Transverse colon (tissue), 4 donors: ENCODE data around the gene MGLL. TPM values are rescaled to one million over a fixed set of nuclear protein-coding genes. Genes with fewer than 3 reads are reported as not detected.

Experiments used
- DNase-seq: peaks from one replicate; pipeline ENCODE4 v3.0.0-alpha.2; 2019
- H3K27ac ChIP-seq, 4 donors: fragments of 200-600 bp; sonication (generic); 2 replicates each; pipeline ENCODE4 v1.5.1; 2016 to 2018; ENCODE audit warnings: inconsistent platforms in 4 of 4
- H3K27me3 ChIP-seq: fragments of 200-600 bp; sonication (generic); 2 replicates; pipeline ENCODE4 v1.5.1; 2017; ENCODE audit warnings: inconsistent platforms
- H3K36me3 ChIP-seq, 4 donors: fragments of 200-600 bp; sonication (generic); 2 replicates each; pipeline ENCODE4 v1.5.1; 2017 to 2019; ENCODE audit warnings: inconsistent platforms in 4 of 4
- H3K4me1 ChIP-seq, 4 donors: fragments of 200-600 bp; sonication (generic); 2 replicates each; pipeline ENCODE4 v1.5.1; 2017 to 2020; ENCODE audit warnings: inconsistent platforms in 4 of 4
- H3K4me3 ChIP-seq, 4 donors: fragments of 200-600 bp; sonication (generic); 1 replicate in 1 of 4; 2 replicates in 3 of 4; pipeline versions ENCODE4 v1.5.1 to v1.6.1; 2017 to 2019; ENCODE audit warnings: inconsistent platforms in 4 of 4
- H3K9me3 ChIP-seq, 2 donors: fragments of 200-600 bp; sonication (generic); 2 replicates each; pipeline ENCODE4 v1.5.1; 2017 to 2019; ENCODE audit warnings: inconsistent platforms in 2 of 2
- CTCF ChIP-seq, 5 experiments: fragments of 200-600 bp in 3 of 5; fragments of 450-650 bp in 2 of 5; sonication (generic) in 3 of 5; IDR thresholded peaks; 1 replicate in 2 of 5; 2 replicates in 3 of 5; pipeline ENCODE4 v1.5.1; 2016 to 2017; ENCODE audit warnings: antibody characterized with exemption in 5 of 5, inconsistent platforms in 3 of 5, mild to moderate bottlenecking in 2 of 5, moderate library complexity in 1 of 5
- EP300 ChIP-seq: sonication (generic); formaldehyde crosslinking; IDR thresholded peaks from one replicate; pipeline ENCODE4 v1.6.1; 2017; ENCODE audit warnings: antibody characterized with exemption, low read depth
- POLR2A ChIP-seq: fragments of 450-650 bp; IDR thresholded peaks from one replicate; pipeline ENCODE4 v1.6.1; 2016; ENCODE audit warnings: antibody characterized with exemption, mild to moderate bottlenecking, moderate library complexity
- POLR2AphosphoS5 ChIP-seq, 3 donors: sonication (generic); formaldehyde crosslinking; IDR thresholded peaks; one replicate each; pipeline ENCODE4 v1.6.1; 2016; ENCODE audit warnings: antibody characterized with exemption in 3 of 3
- WGBS, 2 donors: methylation state at CpG; one replicate each; pipeline ENCODE4 v1.1.5; 2018; ENCODE audit warnings: low coverage in 1 of 2; 5-methylcytosine and 5-hydroxymethylcytosine counted together
- in situ Hi-C, 4 donors: fragments of 200-750 bp; cut with MboI; loops; one replicate each; pipeline versions ENCODE4 v1.15.0 to v1.15.1; 2017; ENCODE audit warnings: low sequenced_read_pairs in 3 of 4, low pct_ligation_motif_present in 1 of 4, low pct_unique_long_range_greater_than_20kb in 1 of 4
- intact Hi-C: fragments of 100-400 bp; cut with DNase I; formaldehyde crosslinking; loops from one replicate; pipeline ENCODE4 v1.15.1; 2023; ENCODE audit warnings: low total_unique reads
- total RNA-seq, 4 donors: library from RNA; depleted of rRNA; stranded (reverse); fragments of >200 nt; gene quantifications; one replicate each; pipeline ENCODE4 v1.1.0, GENCODE V29; 2016

Gene MGLL
- total RNA-seq, 4 donors from 2014 or later: 150 to 329 (median 294) TPM

- in situ Hi-C loops: loop anchor here in 1 of 4 donors (25.0 kb wide), 1 partner anchor 138 kb away; no protein-coding TSS in a partner anchor
Measured at GRCh38 chr3:127699416-127700300, 122.7 kb downstream of the MGLL start.

DNA sequence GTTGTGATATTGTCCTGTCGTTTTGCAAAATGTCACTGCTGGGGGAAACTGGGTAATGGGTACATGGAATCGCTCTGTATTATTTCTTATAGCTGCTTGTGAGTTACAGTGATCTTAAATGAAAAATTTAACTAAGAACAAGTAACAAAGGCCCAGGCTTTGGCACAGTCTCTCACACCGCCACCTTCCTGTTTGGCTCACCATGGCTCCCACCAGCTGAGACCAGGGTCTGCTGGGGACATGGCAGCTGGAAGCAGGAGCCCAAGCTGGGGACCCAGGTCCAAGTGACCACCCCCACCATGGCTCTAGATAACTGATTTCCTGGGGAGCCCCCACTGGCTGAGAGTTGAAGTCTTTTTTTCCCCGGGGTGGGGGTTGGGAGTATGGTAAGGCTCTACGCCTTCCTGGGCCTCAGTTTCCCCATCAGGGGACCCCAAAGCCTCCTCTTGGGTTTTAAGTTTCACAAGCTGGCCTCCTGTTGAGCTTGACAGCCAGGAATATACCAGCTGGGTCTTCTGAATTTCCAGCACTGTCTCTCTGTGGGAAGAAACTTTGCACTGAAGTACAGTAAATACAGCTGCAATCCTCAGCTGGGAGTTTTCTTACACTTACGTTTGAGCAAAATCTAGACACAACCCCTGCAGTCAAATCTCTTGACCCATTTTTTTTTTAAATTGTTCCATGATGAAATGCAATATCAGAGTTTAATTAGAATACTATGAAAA is 123.5 kb downstream of the MGLL start:
- no peak for TF ChIP-seq EP300
- no peak for TF ChIP-seq POLR2AphosphoS5 (IDR thresholded peaks at IDR 0.05)
- no peak for TF ChIP-seq POLR2A
- TF ChIP-seq CTCF (IDR thresholded peaks at IDR 0.05): no peak
- Histone ChIP-seq H3K27ac (peak overlapping the region; percentile 84 to 92 (median 90)), H3K4me3 (no peak overlapping the region), H3K4me1 (peaks cover 20 to 30% (median 26%) of the 10 kb centered on the region in 4 donors), H3K36me3 (no peaks in the 10 kb centered on the region), H3K27me3 (no peaks in the 10 kb centered on the region), H3K9me3 (no peaks in the 10 kb centered on the region)
- intact Hi-C loops: no loop called here
- WGBS, 2 donors: 73 to 82% methylated on average over 2 to 6 of the region's 6 CpGs
- in situ Hi-C loops: loop anchor here in 1 of 4 donors (25.0 kb wide), 1 partner anchor 138 kb away; no protein-coding TSS in a partner anchor
- DNase-seq: no peak

More at GRCh38 chr3:127699416-127700300, 122.7 kb downstream of the MGLL start:
- peaks cover 20 to 30% (median 26%) of the 10 kb centered on the region in 4 donors for H3K4me1 ChIP-seq
- no peak for DNase-seq
- TF ChIP-seq POLR2AphosphoS5 (IDR thresholded peaks at IDR 0.05): no peak
- no peak for TF ChIP-seq CTCF (IDR thresholded peaks at IDR 0.05)
- TF ChIP-seq EP300: no peak
- no peak for TF ChIP-seq POLR2A
- H3K27me3 ChIP-seq: no peaks in the 10 kb centered on the region
- H3K4me3 ChIP-seq: no peak overlapping the region
- H3K36me3 ChIP-seq: no peaks in the 10 kb centered on the region
- H3K27ac ChIP-seq: peak overlapping the region; percentile 84 to 92 (median 90)
- intact Hi-C loops: no loop called here
- no peaks in the 10 kb centered on the region for H3K9me3 ChIP-seq
- 80% methylated on average over 5 to 9 of the region's 9 CpGs for WGBS, 2 donors

DNA sequence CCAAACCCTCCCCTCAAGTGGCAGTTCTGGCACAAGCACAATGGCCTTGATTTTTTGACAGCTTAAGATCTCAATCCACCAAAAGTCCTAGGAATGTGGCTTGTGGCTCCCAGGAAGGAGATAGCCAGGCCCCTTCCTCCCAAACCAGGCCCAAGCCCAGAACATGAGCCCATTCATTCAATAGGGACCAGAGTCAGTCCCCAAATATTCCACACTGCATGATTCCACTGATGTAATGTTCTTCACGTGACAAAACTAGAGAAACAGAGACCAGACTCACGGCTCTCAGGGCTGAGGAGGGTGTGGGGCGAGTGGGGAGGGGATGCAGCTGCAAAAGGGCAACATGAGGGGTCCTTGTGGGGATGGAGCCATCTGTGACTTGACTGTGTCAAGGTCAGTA is 124.0 kb downstream of the MGLL start:
- 67 to 77% methylated on average over 3 of the region's 3 CpGs for WGBS, 2 donors

More for the DNA sequence above, 124.0 kb downstream of the MGLL start:
- Histone ChIP-seq H3K27me3 (no peaks in the 10 kb centered on the region), H3K27ac (peak overlapping the region; percentile 84 to 92 (median 90)), H3K9me3 (no peaks in the 10 kb centered on the region), H3K4me3 (no peak overlapping the region), H3K4me1 (peaks cover 20 to 30% (median 26%) of the 10 kb centered on the region in 4 donors), H3K36me3 (peaks cover 0 to 1% (median 0%) of the 10 kb centered on the region in 4 donors)
- in situ Hi-C loops: loop anchor here in 1 of 4 donors (25.0 kb wide), 1 partner anchor 139 kb away; no protein-coding TSS in a partner anchor
- no peak for DNase-seq
- TF ChIP-seq POLR2A (no peak), CTCF (IDR thresholded peaks at IDR 0.05) (no peak), EP300 (no peak), POLR2AphosphoS5 (IDR thresholded peaks at IDR 0.05) (no peak)
- intact Hi-C loops: no loop called here
